ENCODE measurements around the gene TNFSF13. TPM values are rescaled to one million over a fixed set of nuclear protein-coding genes. Genes with fewer than 3 reads are reported as not detected.

The TNFSF13 gene
- total RNA-seq, 1 donor from 2014 or later = 1.7 TPM

- TF ChIP-seq, protein P1, sequence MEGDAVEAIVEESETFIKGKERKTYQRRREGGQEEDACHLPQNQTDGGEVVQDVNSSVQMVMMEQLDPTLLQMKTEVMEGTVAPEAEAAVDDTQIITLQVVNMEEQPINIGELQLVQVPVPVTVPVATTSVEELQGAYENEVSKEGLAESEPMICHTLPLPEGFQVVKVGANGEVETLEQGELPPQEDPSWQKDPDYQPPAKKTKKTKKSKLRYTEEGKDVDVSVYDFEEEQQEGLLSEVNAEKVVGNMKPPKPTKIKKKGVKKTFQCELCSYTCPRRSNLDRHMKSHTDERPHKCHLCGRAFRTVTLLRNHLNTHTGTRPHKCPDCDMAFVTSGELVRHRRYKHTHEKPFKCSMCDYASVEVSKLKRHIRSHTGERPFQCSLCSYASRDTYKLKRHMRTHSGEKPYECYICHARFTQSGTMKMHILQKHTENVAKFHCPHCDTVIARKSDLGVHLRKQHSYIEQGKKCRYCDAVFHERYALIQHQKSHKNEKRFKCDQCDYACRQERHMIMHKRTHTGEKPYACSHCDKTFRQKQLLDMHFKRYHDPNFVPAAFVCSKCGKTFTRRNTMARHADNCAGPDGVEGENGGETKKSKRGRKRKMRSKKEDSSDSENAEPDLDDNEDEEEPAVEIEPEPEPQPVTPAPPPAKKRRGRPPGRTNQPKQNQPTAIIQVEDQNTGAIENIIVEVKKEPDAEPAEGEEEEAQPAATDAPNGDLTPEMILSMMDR (IDR thresholded peaks at IDR 0.05) = no peak
- peaks cover 8% of the 10 kb centered on the region for H3K36me3 Mint-ChIP-seq (ENCODE audit: low read depth)
- no peak for DNase-seq (ENCODE audit: low spot score)
- no peak overlapping the region for H3K4me3 Mint-ChIP-seq (ENCODE audit: unreplicated experiment)
- H3K27me3 Mint-ChIP-seq (ENCODE audit: low read depth) = no peaks in the 10 kb centered on the region
- H3K4me1 Mint-ChIP-seq (ENCODE audit: low read depth) = peaks cover 49% of the 10 kb centered on the region
- no peak overlapping the region for H3K27ac Mint-ChIP-seq (ENCODE audit: unreplicated experiment)
- H3K9me3 Mint-ChIP-seq (ENCODE audit: low read depth) = no peaks in the 10 kb centered on the region
Observed at GRCh38 chr17:7610641-7611040, 52.1 kb downstream of the TNFSF13 start.

Other genes with a start within 250 kb of the TNFSF13 start
- gene GPS2, start 243.4 kb upstream of the TNFSF13 start, total RNA-seq = 43.9 to 64.9 TPM (median 55.3 TPM) in 3 replicates
- gene NEURL4, start 229.4 kb upstream of the TNFSF13 start, total RNA-seq = 28.0 to 43.3 TPM (median 32.4 TPM) in 3 replicates
- 2.9 to 6.8 TPM (median 3.7 TPM) in 3 replicates for gene ACAP1, start 222.2 kb upstream of the TNFSF13 start, total RNA-seq
- gene KCTD11, start 206.6 kb upstream of the TNFSF13 start, total RNA-seq = 16.6 to 23.3 TPM (median 23.0 TPM) in 3 replicates
- gene TMEM95, start 203.6 kb upstream of the TNFSF13 start, total RNA-seq = not detected in 3 replicates
- gene TNK1, start 177.7 kb upstream of the TNFSF13 start, total RNA-seq = 0.22 to 0.72 TPM in 2 of 3 replicates, not detected in the other
- 79.8 to 82.6 TPM (median 81.5 TPM) in 3 replicates for gene PLSCR3, start 164.2 kb upstream of the TNFSF13 start, total RNA-seq
- gene TMEM256, start 154.7 kb upstream of the TNFSF13 start, total RNA-seq = 32.8 to 42.8 TPM (median 34.3 TPM) in 3 replicates
- 45.2 to 49.8 TPM (median 46.7 TPM) in 3 replicates for gene NLGN2, start 150.9 kb upstream of the TNFSF13 start, total RNA-seq
- gene SPEM1, start 138.4 kb upstream of the TNFSF13 start, total RNA-seq = not detected in 3 replicates
- gene SPEM2, start 133.1 kb upstream of the TNFSF13 start, total RNA-seq = not detected in 3 replicates
- not detected in 3 replicates for gene SPEM3, start 129.9 kb upstream of the TNFSF13 start, total RNA-seq
- 6.9 to 9.1 TPM (median 7.7 TPM) in 3 replicates for gene TMEM102, start 123.3 kb upstream of the TNFSF13 start, total RNA-seq
- gene FGF11, start 119.2 kb upstream of the TNFSF13 start, total RNA-seq = 5.0 to 6.0 TPM (median 5.1 TPM) in 3 replicates
- gene CHRNB1, start 113.7 kb upstream of the TNFSF13 start, total RNA-seq = 12.2 to 14.0 TPM (median 12.6 TPM) in 3 replicates
- gene ZBTB4, start 79.1 kb upstream of the TNFSF13 start, total RNA-seq = 50.9 to 51.9 TPM (median 51.0 TPM) in 3 replicates
- not detected in 3 replicates for gene SLC35G6, start 77.3 kb upstream of the TNFSF13 start, total RNA-seq
- gene POLR2A, start 74.4 kb upstream of the TNFSF13 start, total RNA-seq = 113 to 121 TPM (median 115 TPM) in 3 replicates
- 12.1 to 23.3 TPM (median 23.0 TPM) in 3 replicates for gene TNFSF12, start 9.7 kb upstream of the TNFSF13 start, total RNA-seq
- gene SENP3, start 3.2 kb downstream of the TNFSF13 start, total RNA-seq = 45.3 to 57.8 TPM (median 49.4 TPM) in 3 replicates
- gene CD68, start 20.9 kb downstream of the TNFSF13 start, total RNA-seq = 1.2 to 3.3 TPM (median 2.6 TPM) in 3 replicates
- 33.1 to 47.8 TPM (median 35.9 TPM) in 3 replicates for gene MPDU1, start 25.1 kb downstream of the TNFSF13 start, total RNA-seq
- gene SOX15, start 31.3 kb downstream of the TNFSF13 start, total RNA-seq = 0.32 to 0.39 TPM in 2 of 3 replicates, not detected in the other
- 48.4 to 53.7 TPM (median 52.5 TPM) in 3 replicates for gene FXR2, start 56.1 kb downstream of the TNFSF13 start, total RNA-seq
- 82.1 to 85.0 TPM (median 84.9 TPM) in 3 replicates for gene SAT2, start 69.1 kb downstream of the TNFSF13 start, total RNA-seq
- gene SHBG, start 71.4 kb downstream of the TNFSF13 start, total RNA-seq = 0.67 to 1.2 TPM (median 0.92 TPM) in 3 replicates
- 0.77 to 2.2 TPM (median 0.90 TPM) in 3 replicates for gene ATP1B2, start 92.2 kb downstream of the TNFSF13 start, total RNA-seq
- gene TP53, start 128.7 kb downstream of the TNFSF13 start, total RNA-seq = 74.5 to 77.7 TPM (median 74.9 TPM) in 3 replicates
- gene WRAP53, start 129.7 kb downstream of the TNFSF13 start, total RNA-seq = 6.5 to 12.6 TPM (median 7.1 TPM) in 3 replicates
- 4.1 to 6.5 TPM (median 6.4 TPM) in 3 replicates for gene EFNB3, start 146.5 kb downstream of the TNFSF13 start, total RNA-seq
- not detected in 3 replicates for gene DNAH2, start 159.0 kb downstream of the TNFSF13 start, total RNA-seq

All from chondrocyte (in vitro differentiated cells).